Measurements from ENCODE around the gene SYNE2.

The SYNE2 gene

DNA sequence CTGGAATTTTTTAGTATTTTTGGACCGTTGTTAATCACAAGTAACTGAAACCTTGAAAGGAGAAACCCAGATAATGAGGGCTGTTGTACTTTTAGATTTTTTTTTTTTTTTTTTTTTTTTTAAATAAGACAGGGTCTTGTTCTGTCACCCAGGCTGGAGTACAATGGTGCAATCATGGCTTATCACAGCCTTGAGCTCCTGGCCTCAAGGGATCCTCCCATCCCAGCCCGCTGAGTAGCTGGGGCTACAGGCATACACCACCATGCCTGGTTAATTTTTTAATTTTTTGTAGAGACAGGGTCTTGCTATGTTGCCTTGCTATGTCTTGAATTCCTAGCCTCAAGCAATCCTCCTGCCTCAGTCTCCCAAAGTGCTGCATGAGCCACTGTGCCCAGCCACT, 211.6 kb downstream of the SYNE2 start:
- no peak overlapping the region for H3K9ac ChIP-seq
- H3K4me3 ChIP-seq (IDR thresholded peaks at IDR 0.05; ENCODE audit: insufficient read depth, low read depth, low read length): no peak overlapping the region
- H2AFZ ChIP-seq (ENCODE audit: low read depth): no peak overlapping the region
- no peaks in the 10 kb centered on the region for H3K79me2 ChIP-seq (ENCODE audit: insufficient read depth, low read depth)
- H4K20me1 ChIP-seq (ENCODE audit: insufficient read depth): no peaks in the 10 kb centered on the region
- H3K36me3 ChIP-seq (ENCODE audit: insufficient read depth): no peaks in the 10 kb centered on the region
- no peak overlapping the region for H3K27ac ChIP-seq
- no peaks in the 10 kb centered on the region for H3K4me1 ChIP-seq (ENCODE audit: low read depth, poor library complexity, severe bottlenecking)
- H3K27me3 ChIP-seq (ENCODE audit: insufficient read depth, low read depth): no peaks in the 10 kb centered on the region
- no peak overlapping the region for H3K4me2 ChIP-seq
- TF ChIP-seq, protein P1, sequence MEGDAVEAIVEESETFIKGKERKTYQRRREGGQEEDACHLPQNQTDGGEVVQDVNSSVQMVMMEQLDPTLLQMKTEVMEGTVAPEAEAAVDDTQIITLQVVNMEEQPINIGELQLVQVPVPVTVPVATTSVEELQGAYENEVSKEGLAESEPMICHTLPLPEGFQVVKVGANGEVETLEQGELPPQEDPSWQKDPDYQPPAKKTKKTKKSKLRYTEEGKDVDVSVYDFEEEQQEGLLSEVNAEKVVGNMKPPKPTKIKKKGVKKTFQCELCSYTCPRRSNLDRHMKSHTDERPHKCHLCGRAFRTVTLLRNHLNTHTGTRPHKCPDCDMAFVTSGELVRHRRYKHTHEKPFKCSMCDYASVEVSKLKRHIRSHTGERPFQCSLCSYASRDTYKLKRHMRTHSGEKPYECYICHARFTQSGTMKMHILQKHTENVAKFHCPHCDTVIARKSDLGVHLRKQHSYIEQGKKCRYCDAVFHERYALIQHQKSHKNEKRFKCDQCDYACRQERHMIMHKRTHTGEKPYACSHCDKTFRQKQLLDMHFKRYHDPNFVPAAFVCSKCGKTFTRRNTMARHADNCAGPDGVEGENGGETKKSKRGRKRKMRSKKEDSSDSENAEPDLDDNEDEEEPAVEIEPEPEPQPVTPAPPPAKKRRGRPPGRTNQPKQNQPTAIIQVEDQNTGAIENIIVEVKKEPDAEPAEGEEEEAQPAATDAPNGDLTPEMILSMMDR (conservative IDR thresholded peaks at IDR 0.05; ENCODE audit: low read depth, low read length): no peak

DNA sequence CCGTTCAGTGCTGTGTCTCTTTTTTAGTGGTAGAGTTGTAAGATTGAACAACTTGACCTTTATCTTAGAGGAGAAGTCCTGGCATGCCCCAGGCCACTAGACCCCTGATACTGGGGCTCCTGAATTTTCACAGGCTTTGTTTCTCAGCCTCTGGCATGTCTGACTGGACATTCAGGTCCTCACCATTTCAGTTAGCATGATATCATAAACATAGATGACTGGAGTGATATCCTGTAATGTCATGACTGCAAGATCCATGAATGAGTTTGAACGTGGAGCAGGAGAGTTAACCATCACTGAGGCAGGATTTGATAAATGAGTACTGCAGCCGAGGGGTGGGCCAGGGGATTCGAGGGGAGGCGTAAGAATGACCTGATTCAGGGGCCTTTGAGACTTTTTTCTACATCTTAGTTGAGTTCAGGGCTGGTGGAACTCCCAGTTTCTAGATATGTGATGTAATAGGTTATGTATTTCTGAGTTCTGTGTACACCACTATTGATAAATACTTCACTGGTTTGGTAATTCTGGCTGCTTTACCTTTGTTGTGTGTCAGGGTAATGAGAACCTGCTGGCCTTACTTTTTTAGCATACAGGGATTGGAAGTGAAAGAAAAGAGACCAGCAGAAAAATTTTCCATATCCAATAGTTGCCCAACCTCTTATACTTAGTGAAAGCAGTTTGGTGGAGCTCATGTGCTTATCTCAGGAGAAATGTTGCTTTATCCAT, 217.0 kb downstream of the SYNE2 start:
- no peaks in the 10 kb centered on the region for H3K27me3 ChIP-seq (ENCODE audit: insufficient read depth, low read depth)
- no peak overlapping the region for H3K27ac ChIP-seq
- TF ChIP-seq, protein P1 (conservative IDR thresholded peaks at IDR 0.05; ENCODE audit: low read depth, low read length): no peak
- no peaks in the 10 kb centered on the region for H3K4me1 ChIP-seq (ENCODE audit: low read depth, poor library complexity, severe bottlenecking)
- no peaks in the 10 kb centered on the region for H4K20me1 ChIP-seq (ENCODE audit: insufficient read depth)
- H3K4me3 ChIP-seq (IDR thresholded peaks at IDR 0.05; ENCODE audit: insufficient read depth, low read depth, low read length): no peak overlapping the region
- no peaks in the 10 kb centered on the region for H3K79me2 ChIP-seq (ENCODE audit: insufficient read depth, low read depth)
- no peak overlapping the region for H3K4me2 ChIP-seq
- no peak overlapping the region for H3K9ac ChIP-seq
- no peak overlapping the region for H2AFZ ChIP-seq (ENCODE audit: low read depth)
- H3K36me3 ChIP-seq (ENCODE audit: insufficient read depth): no peaks in the 10 kb centered on the region

DNA sequence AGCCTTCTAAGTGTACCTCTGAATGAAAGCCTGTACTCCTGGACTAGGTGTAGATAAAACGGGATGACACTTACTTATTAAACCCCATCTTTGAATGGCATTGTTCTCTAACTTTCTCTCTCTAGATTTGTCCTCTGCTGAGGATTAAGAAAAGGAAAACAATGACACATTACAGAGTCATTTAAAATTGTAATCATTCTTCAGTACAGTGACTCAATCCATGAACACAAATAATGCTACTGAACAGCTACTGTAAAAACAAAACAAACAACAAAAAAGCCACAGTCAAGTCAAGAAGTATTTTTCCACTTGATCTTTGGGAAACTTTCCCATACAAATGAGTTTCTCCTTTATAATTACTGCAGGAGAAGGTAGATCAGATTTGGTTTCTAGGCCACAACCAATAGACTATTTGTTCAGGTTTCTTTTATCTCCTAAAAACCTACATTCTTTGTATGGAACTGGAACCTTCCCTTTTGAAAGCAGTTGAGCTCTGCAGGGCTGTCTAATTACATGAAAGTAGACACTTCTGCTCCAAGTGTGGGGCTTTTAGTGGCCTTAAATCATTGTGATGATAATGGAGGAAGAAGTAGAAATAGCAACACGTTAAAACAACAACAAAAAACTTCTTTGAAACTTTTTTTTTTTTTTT, 222.3 kb downstream of the SYNE2 start:
- TF ChIP-seq, protein P1 (conservative IDR thresholded peaks at IDR 0.05; ENCODE audit: low read depth, low read length): no peak
- no peak overlapping the region for H3K4me2 ChIP-seq
- H3K36me3 ChIP-seq (ENCODE audit: insufficient read depth): no peaks in the 10 kb centered on the region; the same call in 1 of the 2 replicates
- no peak overlapping the region for H3K9ac ChIP-seq
- H3K27ac ChIP-seq: no peak overlapping the region
- H3K79me2 ChIP-seq (ENCODE audit: insufficient read depth, low read depth): no peaks in the 10 kb centered on the region
- no peaks in the 10 kb centered on the region for H4K20me1 ChIP-seq (ENCODE audit: insufficient read depth)
- no peaks in the 10 kb centered on the region for H3K4me1 ChIP-seq (ENCODE audit: low read depth, poor library complexity, severe bottlenecking)
- H3K4me3 ChIP-seq (IDR thresholded peaks at IDR 0.05; ENCODE audit: insufficient read depth, low read depth, low read length): no peak overlapping the region
- H2AFZ ChIP-seq (ENCODE audit: low read depth): no peak overlapping the region
- H3K27me3 ChIP-seq (ENCODE audit: insufficient read depth, low read depth): no peaks in the 10 kb centered on the region

DNA sequence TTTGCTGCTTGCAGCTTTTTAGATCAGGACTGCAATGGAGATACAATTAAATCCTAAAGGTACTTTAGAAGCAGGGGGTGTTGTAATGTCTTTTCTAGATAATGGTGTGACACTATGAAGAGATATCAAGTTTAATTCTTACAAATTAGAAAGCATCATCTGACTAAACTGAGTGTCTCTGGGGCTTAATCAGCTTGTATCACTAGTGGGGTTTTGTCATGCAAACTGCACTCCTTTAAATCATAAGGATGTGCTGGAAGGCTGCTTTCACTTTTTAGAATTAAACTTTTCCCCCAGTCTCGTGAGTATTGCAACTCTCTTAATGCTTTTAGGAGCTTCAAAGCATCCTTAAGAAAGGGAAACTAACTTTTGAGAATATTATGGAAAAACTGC, 222.8 kb downstream of the SYNE2 start:
- H4K20me1 ChIP-seq (ENCODE audit: insufficient read depth): no peaks in the 10 kb centered on the region
- no peak overlapping the region for H3K27ac ChIP-seq
- H3K4me3 ChIP-seq (IDR thresholded peaks at IDR 0.05; ENCODE audit: insufficient read depth, low read depth, low read length): no peak overlapping the region
- H2AFZ ChIP-seq (ENCODE audit: low read depth): no peak overlapping the region
- H3K36me3 ChIP-seq (ENCODE audit: insufficient read depth): no peaks in the 10 kb centered on the region; the same call in 1 of the 2 replicates
- H3K4me1 ChIP-seq (ENCODE audit: low read depth, poor library complexity, severe bottlenecking): no peaks in the 10 kb centered on the region
- no peak overlapping the region for H3K9ac ChIP-seq
- TF ChIP-seq, protein P1 (conservative IDR thresholded peaks at IDR 0.05; ENCODE audit: low read depth, low read length): no peak
- no peaks in the 10 kb centered on the region for H3K27me3 ChIP-seq (ENCODE audit: insufficient read depth, low read depth)
- no peaks in the 10 kb centered on the region for H3K79me2 ChIP-seq (ENCODE audit: insufficient read depth, low read depth)
- no peak overlapping the region for H3K4me2 ChIP-seq

Data from KMS-11 (cell line).